Smooth muscle cell (in vitro differentiated cells): Measurements from ENCODE around the gene PPP5C. TPM values are rescaled to one million over a fixed set of nuclear protein-coding genes. Genes with fewer than 3 reads are reported as not detected.
"Not testable (repeated sequence)": the region's sequence is repeated elsewhere in the genome, so short reads cannot be mapped to it uniquely, and the experiment has no call there.

ENCODE experiments used
- DNase-seq: peaks from one replicate; lab custom pipeline; 2025; ENCODE audit not compliant: unreplicated experiment; lab: John Stamatoyannopoulos, UW
- H2AFZ ChIP-seq: fragments of 200-600 bp; sonication (generic); 2 replicates; pipeline ENCODE4 v1.6.0; 2016; ENCODE audit warnings: antibody characterized with exemption, low read depth, mild to moderate bottlenecking
- H3F3A ChIP-seq: fragments of 200-600 bp; sonication (generic); 2 replicates; pipeline ENCODE4 v1.6.0; 2017; ENCODE audit warnings: antibody characterized with exemption, low read depth
- H3K27ac ChIP-seq: fragments of 200-600 bp; sonication (generic); 2 replicates; pipeline ENCODE4 v1.5.1; 2016; ENCODE audit warnings: low read depth, mild to moderate bottlenecking
- H3K27me3 ChIP-seq: fragments of 200-600 bp; sonication (generic); 2 replicates; pipeline ENCODE4 v1.6.1; 2016; ENCODE audit warnings: low read depth, mild to moderate bottlenecking
- H3K36me3 ChIP-seq: fragments of 200-600 bp; sonication (generic); 2 replicates; pipeline ENCODE4 v1.5.1; 2016; ENCODE audit warnings: low read depth
- H3K4me1 ChIP-seq: fragments of 200-600 bp; sonication (generic); 2 replicates; pipeline ENCODE4 v1.5.1; 2016; ENCODE audit warnings: low read depth
- H3K4me2 ChIP-seq: fragments of 200-600 bp; sonication (generic); 2 replicates; pipeline ENCODE4 v1.6.0; 2016; ENCODE audit warnings: mild to moderate bottlenecking
- H3K4me3 ChIP-seq: fragments of 200-600 bp; sonication (generic); 2 replicates; pipeline ENCODE4 v1.5.1; 2016; ENCODE audit warnings: mild to moderate bottlenecking
- H3K79me2 ChIP-seq: fragments of 200-600 bp; sonication (generic); 2 replicates; pipeline ENCODE4 v1.6.0; 2016; ENCODE audit warnings: low read depth, mild to moderate bottlenecking
- H3K9ac ChIP-seq: fragments of 200-600 bp; sonication (generic); 2 replicates; pipeline ENCODE4 v1.6.0; 2016; ENCODE audit warnings: low read depth
- H3K9me3 ChIP-seq: fragments of 200-600 bp; sonication (generic); replicated peaks from 2 replicates; pipeline ENCODE4 v1.5.1; 2016; ENCODE audit warnings: low read depth
- H4K20me1 ChIP-seq: fragments of 200-600 bp; sonication (generic); 2 replicates; pipeline ENCODE4 v1.6.0; 2016; ENCODE audit warnings: low read depth
- WGBS: methylation state at CpG from one replicate; pipeline ENCODE4 v1.1.7; 2016; ENCODE audit warnings: low lambda C conversion rate; 5-methylcytosine and 5-hydroxymethylcytosine counted together
- polyA plus RNA-seq: library from polyadenylated mRNA; unstranded; fragments of >200 nt; fragmentation: Nextera tagmentation; extraction: Ambion mirVana; gene quantifications from 2 replicates; pipeline ENCODE4 v1.2.1, GENCODE V29; 2016
- small RNA-seq: library from RNA; depleted of rRNA; stranded (forward); fragments of <200 nt; gene quantifications from one replicate; pipeline ENCODE3, GENCODE V24; 2014
- total RNA-seq: library from RNA; depleted of rRNA; stranded (reverse); fragments of >200 nt; gene quantifications from 2 replicates; pipeline ENCODE4 v1.2.3, GENCODE V29; 2014
- TF ChIP-seq, protein P1 (sequence below): fragments of 200-600 bp; sonication (generic); IDR thresholded peaks from 2 replicates; pipeline ENCODE4 v1.5.1; 2017; ENCODE audit warnings: borderline replicate concordance, mild to moderate bottlenecking, antibody characterized with exemption; ENCODE audit not compliant: insufficient read depth, poor library complexity, severe bottlenecking

Gene PPP5C
- total and polyA plus RNA-seq, 2 experiments from 2014 or later: 44.9 to 57.7 TPM

- Histone ChIP-seq H3K4me2 (no peak overlapping the region), H2AFZ (no peak overlapping the region), H3K27me3 (peaks cover 19% of the 10 kb centered on the region), H3K4me1 (peaks cover 4% of the 10 kb centered on the region), H3F3A (no peaks in the 10 kb centered on the region), H3K79me2 (no peaks in the 10 kb centered on the region), H3K36me3 (no peaks in the 10 kb centered on the region), H3K9ac (no peak overlapping the region), H4K20me1 (no peaks in the 10 kb centered on the region), H3K4me3 (no peak overlapping the region), H3K9me3 (no peaks in the 10 kb centered on the region), H3K27ac (no peak overlapping the region)
- 40% methylated on average over 9 of the region's 10 CpGs for WGBS
- TF ChIP-seq, protein P1, sequence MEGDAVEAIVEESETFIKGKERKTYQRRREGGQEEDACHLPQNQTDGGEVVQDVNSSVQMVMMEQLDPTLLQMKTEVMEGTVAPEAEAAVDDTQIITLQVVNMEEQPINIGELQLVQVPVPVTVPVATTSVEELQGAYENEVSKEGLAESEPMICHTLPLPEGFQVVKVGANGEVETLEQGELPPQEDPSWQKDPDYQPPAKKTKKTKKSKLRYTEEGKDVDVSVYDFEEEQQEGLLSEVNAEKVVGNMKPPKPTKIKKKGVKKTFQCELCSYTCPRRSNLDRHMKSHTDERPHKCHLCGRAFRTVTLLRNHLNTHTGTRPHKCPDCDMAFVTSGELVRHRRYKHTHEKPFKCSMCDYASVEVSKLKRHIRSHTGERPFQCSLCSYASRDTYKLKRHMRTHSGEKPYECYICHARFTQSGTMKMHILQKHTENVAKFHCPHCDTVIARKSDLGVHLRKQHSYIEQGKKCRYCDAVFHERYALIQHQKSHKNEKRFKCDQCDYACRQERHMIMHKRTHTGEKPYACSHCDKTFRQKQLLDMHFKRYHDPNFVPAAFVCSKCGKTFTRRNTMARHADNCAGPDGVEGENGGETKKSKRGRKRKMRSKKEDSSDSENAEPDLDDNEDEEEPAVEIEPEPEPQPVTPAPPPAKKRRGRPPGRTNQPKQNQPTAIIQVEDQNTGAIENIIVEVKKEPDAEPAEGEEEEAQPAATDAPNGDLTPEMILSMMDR: no peak
- no peak for DNase-seq
These were observed 84.9 kb downstream of the PPP5C start for GRCh38 chr19:46431824-46432223.

GRCh38 chr19:46433470-46433869, 86.6 kb downstream of the PPP5C start:
- H3K4me1 ChIP-seq, H3K4me2 ChIP-seq: not testable (repeated sequence)
- 83% methylated on average over 7 of the region's 7 CpGs for WGBS

GRCh38 chr19:46435009-46435408, 88.1 kb downstream of the PPP5C start:
- 58% methylated on average over 6 of the region's 6 CpGs for WGBS
- Histone ChIP-seq H3K27me3 (peaks cover under 1% of the 10 kb centered on the region), H3K36me3 (no peaks in the 10 kb centered on the region), H3K4me3 (no peak overlapping the region), H4K20me1 (no peaks in the 10 kb centered on the region), H3K79me2 (no peaks in the 10 kb centered on the region), H3K9me3 (no peaks in the 10 kb centered on the region), H3F3A (no peaks in the 10 kb centered on the region), H2AFZ (peak overlapping the region; percentile 18), H3K27ac (no peak overlapping the region), H3K9ac (no peak overlapping the region), H3K4me1 (no peaks in the 10 kb centered on the region), H3K4me2 (no peak overlapping the region)
- TF ChIP-seq, protein P1: no peak
- DNase-seq: no peak

More at GRCh38 chr19:46433470-46433869, 86.6 kb downstream of the PPP5C start:
- H2AFZ ChIP-seq, DNase-seq, H3K36me3 ChIP-seq, H3K4me3 ChIP-seq, H3F3A ChIP-seq, H4K20me1 ChIP-seq, H3K9ac ChIP-seq, H3K79me2 ChIP-seq, H3K9me3 ChIP-seq, H3K27ac ChIP-seq: not testable (repeated sequence)
- H3K27me3 ChIP-seq: peaks cover 11% of the 10 kb centered on the region

- not testable (repeated sequence) for DNase-seq, H3K9me3 ChIP-seq, H3F3A ChIP-seq, H3K4me1 ChIP-seq, H3K27ac ChIP-seq, H3K79me2 ChIP-seq, H3K4me3 ChIP-seq, H2AFZ ChIP-seq, H3K36me3 ChIP-seq, H3K27me3 ChIP-seq, H3K9ac ChIP-seq, H4K20me1 ChIP-seq, H3K4me2 ChIP-seq
- 96% methylated on average over 4 of the region's 4 CpGs for WGBS
These were observed 88.8 kb downstream of the PPP5C start for GRCh38 chr19:46435689-46436088.

Small RNAs within 50 kb of the gene (small RNA-seq; reads per million reads assigned to genes)
- gene RNU6-924P: not detected

Other genes with a start within 250 kb of the PPP5C start
- gene IGFL3, start 222.4 kb upstream of the PPP5C start, total RNA-seq: 10.2 and 26.7 TPM in 2 replicates
- 5.9 and 8.8 TPM in 2 replicates for gene IGFL3, start 222.4 kb upstream of the PPP5C start, polyA plus RNA-seq
- gene IGFL2, start 198.8 kb upstream of the PPP5C start, total RNA-seq: 126 and 145 TPM in 2 replicates
- 159 and 164 TPM in 2 replicates for gene IGFL2, start 198.8 kb upstream of the PPP5C start, polyA plus RNA-seq
- gene IGFL1, start 117.3 kb upstream of the PPP5C start, total RNA-seq: not detected in 2 replicates
- 0.64 TPM in 1 of 2 replicates, not detected in the other for gene IGFL1, start 117.3 kb upstream of the PPP5C start, polyA plus RNA-seq
- gene HIF3A, start 50.0 kb upstream of the PPP5C start, total RNA-seq: 4.9 and 15.2 TPM in 2 replicates
- gene HIF3A, start 50.0 kb upstream of the PPP5C start, polyA plus RNA-seq: 16.2 and 20.8 TPM in 2 replicates
- 17.9 and 19.4 TPM in 2 replicates for gene CCDC8, start 66.5 kb downstream of the PPP5C start, total RNA-seq
- 44.5 and 53.9 TPM in 2 replicates for gene CCDC8, start 66.5 kb downstream of the PPP5C start, polyA plus RNA-seq
- gene PNMA8C, start 81.8 kb downstream of the PPP5C start, total RNA-seq: not detected in 2 replicates
- not detected in 2 replicates for gene PNMA8C, start 81.8 kb downstream of the PPP5C start, polyA plus RNA-seq
- 6.5 and 16.4 TPM in 2 replicates for gene PNMA8A, start 124.5 kb downstream of the PPP5C start, total RNA-seq
- 3.6 and 5.9 TPM in 2 replicates for gene PNMA8A, start 124.5 kb downstream of the PPP5C start, polyA plus RNA-seq
- gene PNMA8B, start 148.8 kb downstream of the PPP5C start, total RNA-seq: 0.49 and 1.0 TPM in 2 replicates
- 1.2 TPM in 2 replicates for gene PNMA8B, start 148.8 kb downstream of the PPP5C start, polyA plus RNA-seq